Measurements from ENCODE around the gene MNX1.

DNA sequence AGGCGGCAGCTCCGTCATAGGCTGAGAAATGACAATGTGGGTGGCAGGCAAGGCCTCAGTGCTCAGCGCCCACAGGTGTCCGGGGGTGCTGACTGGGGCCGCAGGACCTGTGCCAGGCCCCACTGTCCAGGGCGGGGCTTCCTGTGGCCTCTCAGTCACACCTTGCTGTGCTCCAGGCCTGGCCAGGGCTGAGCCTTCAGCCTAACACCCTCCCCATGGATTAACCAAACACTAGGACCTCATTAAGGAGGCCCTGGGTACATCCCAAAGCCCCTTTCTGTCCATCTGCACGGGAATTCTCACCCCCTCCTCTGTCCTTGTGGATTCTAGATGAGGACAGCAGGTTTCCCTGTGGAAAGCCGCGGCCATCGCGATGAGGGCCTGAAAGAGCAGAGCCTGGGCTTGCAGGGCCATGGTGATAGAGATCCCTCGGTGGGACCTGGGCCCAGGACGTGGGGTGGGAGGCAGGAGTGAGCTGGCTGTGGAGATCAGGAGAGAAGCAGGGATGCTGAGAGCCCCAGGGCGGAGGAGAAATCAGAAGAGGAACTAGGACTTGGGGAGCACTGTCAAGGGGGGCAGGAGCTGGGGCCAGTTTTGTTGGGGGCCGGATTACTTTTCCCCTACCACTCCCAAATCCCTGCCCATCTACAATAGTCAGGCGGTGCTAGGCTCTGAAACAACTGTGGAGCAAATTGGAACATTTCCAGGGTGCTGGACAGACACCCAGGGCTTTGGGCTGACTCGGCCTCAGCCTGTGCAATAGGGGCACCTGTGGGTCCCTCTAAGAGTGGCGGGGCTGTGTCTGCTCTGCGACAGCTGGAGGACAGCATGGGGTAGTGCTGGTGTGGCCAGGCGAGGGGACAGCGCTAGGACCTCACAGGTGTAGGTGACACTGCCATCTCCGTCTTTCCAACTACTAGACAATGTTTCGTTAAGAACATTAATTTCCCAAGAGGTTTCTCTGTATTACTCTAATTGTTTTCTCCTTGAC lies 23.3 kb upstream of the MNX1 start:
- TF ChIP-seq, protein P1, sequence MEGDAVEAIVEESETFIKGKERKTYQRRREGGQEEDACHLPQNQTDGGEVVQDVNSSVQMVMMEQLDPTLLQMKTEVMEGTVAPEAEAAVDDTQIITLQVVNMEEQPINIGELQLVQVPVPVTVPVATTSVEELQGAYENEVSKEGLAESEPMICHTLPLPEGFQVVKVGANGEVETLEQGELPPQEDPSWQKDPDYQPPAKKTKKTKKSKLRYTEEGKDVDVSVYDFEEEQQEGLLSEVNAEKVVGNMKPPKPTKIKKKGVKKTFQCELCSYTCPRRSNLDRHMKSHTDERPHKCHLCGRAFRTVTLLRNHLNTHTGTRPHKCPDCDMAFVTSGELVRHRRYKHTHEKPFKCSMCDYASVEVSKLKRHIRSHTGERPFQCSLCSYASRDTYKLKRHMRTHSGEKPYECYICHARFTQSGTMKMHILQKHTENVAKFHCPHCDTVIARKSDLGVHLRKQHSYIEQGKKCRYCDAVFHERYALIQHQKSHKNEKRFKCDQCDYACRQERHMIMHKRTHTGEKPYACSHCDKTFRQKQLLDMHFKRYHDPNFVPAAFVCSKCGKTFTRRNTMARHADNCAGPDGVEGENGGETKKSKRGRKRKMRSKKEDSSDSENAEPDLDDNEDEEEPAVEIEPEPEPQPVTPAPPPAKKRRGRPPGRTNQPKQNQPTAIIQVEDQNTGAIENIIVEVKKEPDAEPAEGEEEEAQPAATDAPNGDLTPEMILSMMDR (conservative IDR thresholded peaks at IDR 0.05; ENCODE audit: low read length), result no peak
- no peak for TF ChIP-seq EZH2phosphoT487 (IDR thresholded peaks at IDR 0.05; ENCODE audit: borderline replicate concordance)

Measured in Loucy (cell line).